Type B pancreatic cell (in vitro differentiated cells): ENCODE data around the gene HERC5. TPM values are rescaled to one million over a fixed set of nuclear protein-coding genes. Genes with fewer than 3 reads are reported as not detected.

Source experiments
- DNase-seq: peaks from one replicate; pipeline ENCODE4 v3.0.0; 2021; ENCODE audit warnings: mixed read lengths; ENCODE audit not compliant: unreplicated experiment; ENCODE audit errors: extremely low spot score
- H3K27ac Mint-ChIP-seq: 2 replicates; pipeline ENCODE4 v1.8.0; 2021; ENCODE audit warnings: mild to moderate bottlenecking, mixed read lengths
- H3K27me3 Mint-ChIP-seq: 2 replicates; pipeline ENCODE4 v1.8.0; 2021; ENCODE audit warnings: mixed read lengths
- H3K36me3 Mint-ChIP-seq: 2 replicates; pipeline ENCODE4 v1.8.0; 2021; ENCODE audit warnings: mixed read lengths
- H3K4me1 Mint-ChIP-seq: one replicate; pipeline ENCODE4 v1.8.0; 2021; ENCODE audit warnings: mixed read lengths; ENCODE audit not compliant: unreplicated experiment
- H3K4me3 Mint-ChIP-seq: 2 replicates; pipeline ENCODE4 v1.8.0; 2021; ENCODE audit warnings: mild to moderate bottlenecking, mixed read lengths
- H3K9me3 Mint-ChIP-seq: 2 replicates; pipeline ENCODE4 v1.8.0; 2021; ENCODE audit warnings: mixed read lengths
- total RNA-seq: library from RNA; stranded (reverse); gene quantifications from 2 replicates; pipeline ENCODE4 v1.2.1, GENCODE V29; 2021; ENCODE audit warnings: low replicate concordance
- TF ChIP-seq, protein P1 (sequence below): fragments of 200-600 bp; sonication (generic); conservative IDR thresholded peaks from 2 replicates; pipeline ENCODE4 v1.5.0; 2021; ENCODE audit warnings: antibody characterized with exemption, mild to moderate bottlenecking

Gene HERC5
- total RNA-seq, 1 donor from 2014 or later, result 1.4 TPM

DNA sequence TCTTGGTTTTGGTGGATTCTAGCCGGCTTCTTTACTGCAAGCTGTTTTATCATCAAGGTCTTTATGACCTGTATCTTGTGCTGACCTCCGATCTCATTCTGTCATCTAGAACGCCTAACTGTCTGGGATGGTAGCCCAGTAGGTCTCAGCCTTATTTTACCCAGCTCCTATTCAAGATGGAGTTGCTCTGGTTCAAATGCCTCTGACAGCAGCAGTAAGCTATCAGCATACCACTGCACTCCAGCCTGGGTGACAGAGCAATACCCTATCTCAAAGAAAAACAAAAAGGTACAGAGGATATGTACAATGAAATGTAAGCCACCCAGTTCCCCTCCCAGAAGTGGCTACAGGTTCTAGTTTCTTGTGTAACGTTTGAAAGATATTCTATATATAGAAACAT lies 42.2 kb upstream of the HERC5 start:
- Mint-ChIP-seq H3K27ac (no peak overlapping the region), H3K9me3 (no peaks in the 10 kb centered on the region), H3K4me1 (no peaks in the 10 kb centered on the region), H3K4me3 (no peak overlapping the region), H3K36me3 (peaks cover 3% of the 10 kb centered on the region), H3K27me3 (no peaks in the 10 kb centered on the region)
- no peak for DNase-seq
- TF ChIP-seq, protein P1, sequence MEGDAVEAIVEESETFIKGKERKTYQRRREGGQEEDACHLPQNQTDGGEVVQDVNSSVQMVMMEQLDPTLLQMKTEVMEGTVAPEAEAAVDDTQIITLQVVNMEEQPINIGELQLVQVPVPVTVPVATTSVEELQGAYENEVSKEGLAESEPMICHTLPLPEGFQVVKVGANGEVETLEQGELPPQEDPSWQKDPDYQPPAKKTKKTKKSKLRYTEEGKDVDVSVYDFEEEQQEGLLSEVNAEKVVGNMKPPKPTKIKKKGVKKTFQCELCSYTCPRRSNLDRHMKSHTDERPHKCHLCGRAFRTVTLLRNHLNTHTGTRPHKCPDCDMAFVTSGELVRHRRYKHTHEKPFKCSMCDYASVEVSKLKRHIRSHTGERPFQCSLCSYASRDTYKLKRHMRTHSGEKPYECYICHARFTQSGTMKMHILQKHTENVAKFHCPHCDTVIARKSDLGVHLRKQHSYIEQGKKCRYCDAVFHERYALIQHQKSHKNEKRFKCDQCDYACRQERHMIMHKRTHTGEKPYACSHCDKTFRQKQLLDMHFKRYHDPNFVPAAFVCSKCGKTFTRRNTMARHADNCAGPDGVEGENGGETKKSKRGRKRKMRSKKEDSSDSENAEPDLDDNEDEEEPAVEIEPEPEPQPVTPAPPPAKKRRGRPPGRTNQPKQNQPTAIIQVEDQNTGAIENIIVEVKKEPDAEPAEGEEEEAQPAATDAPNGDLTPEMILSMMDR, result no peak

DNA sequence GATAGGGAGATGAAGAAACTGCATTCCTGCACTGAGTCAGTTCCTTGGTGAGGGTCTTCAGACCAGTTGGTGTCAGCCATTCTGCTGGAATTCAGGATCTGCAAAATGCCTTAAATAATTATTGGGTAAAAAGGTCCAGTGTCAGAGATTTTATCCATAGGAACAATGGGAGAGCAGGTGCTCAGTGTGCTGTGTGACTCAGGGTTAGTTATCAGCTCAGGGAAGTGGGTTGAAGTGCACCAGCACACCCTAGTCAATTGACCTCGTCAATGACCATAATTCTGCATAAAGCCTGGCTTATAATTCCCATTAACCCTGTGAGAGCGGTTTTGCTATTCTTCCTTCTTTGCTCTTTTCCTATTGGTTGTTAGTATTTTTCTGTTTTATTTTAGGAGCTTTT lies 40.9 kb upstream of the HERC5 start:
- no peak for DNase-seq
- no peak overlapping the region for H3K27ac Mint-ChIP-seq
- TF ChIP-seq, protein P1, result no peak
- no peak overlapping the region for H3K4me3 Mint-ChIP-seq
- H3K36me3 Mint-ChIP-seq, result peaks cover 3% of the 10 kb centered on the region
- no peaks in the 10 kb centered on the region for H3K27me3 Mint-ChIP-seq
- H3K9me3 Mint-ChIP-seq, result no peaks in the 10 kb centered on the region
- H3K4me1 Mint-ChIP-seq, result no peaks in the 10 kb centered on the region

- no peak overlapping the region for H3K27ac Mint-ChIP-seq
- H3K36me3 Mint-ChIP-seq, result peaks cover 3% of the 10 kb centered on the region
- H3K4me1 Mint-ChIP-seq, result no peaks in the 10 kb centered on the region
- DNase-seq, result no peak
- no peaks in the 10 kb centered on the region for H3K9me3 Mint-ChIP-seq
- no peaks in the 10 kb centered on the region for H3K27me3 Mint-ChIP-seq
- TF ChIP-seq, protein P1, result no peak
- H3K4me3 Mint-ChIP-seq, result no peak overlapping the region
Observed at GRCh38 chr4:88418411-88418810, 38.5 kb upstream of the HERC5 start.

GRCh38 chr4:88419874-88420273 lies 37.0 kb upstream of the HERC5 start:
- no peaks in the 10 kb centered on the region for H3K9me3 Mint-ChIP-seq
- H3K27ac Mint-ChIP-seq, result no peak overlapping the region
- no peak overlapping the region for H3K4me3 Mint-ChIP-seq
- no peak for DNase-seq
- TF ChIP-seq, protein P1, result no peak
- no peaks in the 10 kb centered on the region for H3K27me3 Mint-ChIP-seq
- H3K36me3 Mint-ChIP-seq, result no peaks in the 10 kb centered on the region
- no peaks in the 10 kb centered on the region for H3K4me1 Mint-ChIP-seq

DNA sequence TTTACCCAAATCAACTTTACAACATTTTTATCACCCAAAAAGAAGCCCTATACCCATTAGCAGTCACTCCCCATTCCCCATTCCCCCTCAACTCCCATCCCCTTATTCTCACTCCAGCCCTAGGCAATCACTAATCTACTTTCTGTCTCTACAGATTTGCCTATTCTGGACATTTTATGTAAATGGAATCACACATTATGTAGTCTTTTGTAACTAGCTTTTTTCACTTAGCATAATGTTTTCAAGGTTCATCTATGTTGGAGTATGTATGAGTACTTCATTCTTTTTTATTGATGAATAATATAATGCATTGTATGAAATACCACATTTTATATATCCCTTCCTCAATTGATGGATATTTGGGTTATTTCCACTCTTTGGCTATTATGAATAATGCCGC lies 36.1 kb upstream of the HERC5 start:
- Mint-ChIP-seq H3K36me3 (no peaks in the 10 kb centered on the region), H3K27me3 (no peaks in the 10 kb centered on the region), H3K4me3 (no peak overlapping the region), H3K9me3 (no peaks in the 10 kb centered on the region), H3K4me1 (no peaks in the 10 kb centered on the region), H3K27ac (no peak overlapping the region)
- no peak for DNase-seq
- TF ChIP-seq, protein P1, result no peak

- H3K4me3 Mint-ChIP-seq, result no peak overlapping the region
- no peaks in the 10 kb centered on the region for H3K4me1 Mint-ChIP-seq
- no peaks in the 10 kb centered on the region for H3K36me3 Mint-ChIP-seq
- H3K27me3 Mint-ChIP-seq, result no peaks in the 10 kb centered on the region
- TF ChIP-seq, protein P1, result no peak
- H3K9me3 Mint-ChIP-seq, result no peaks in the 10 kb centered on the region
- DNase-seq, result no peak
- no peak overlapping the region for H3K27ac Mint-ChIP-seq
Observed at GRCh38 chr4:88422403-88422802, 34.5 kb upstream of the HERC5 start.
